HG02840 (cell line): ENCODE measurements around the gene SIGLEC15.
"Not testable (repeated sequence)": the region's sequence is repeated elsewhere in the genome, so short reads cannot be mapped to it uniquely, and the experiment has no call there.

Experiments
- ATAC-seq: cut with Tn5 transposase; IDR thresholded peaks from one replicate; pipeline ENCODE4 v1.9.1; 2021; ENCODE audit warnings: mild to moderate bottlenecking, moderate library complexity, moderate number of reproducible peaks; ENCODE audit not compliant: unreplicated experiment, low FRiP score

SIGLEC15 gene

GRCh38 chr18:45841765-45842442, 16.4 kb downstream of the SIGLEC15 start:
- ATAC-seq: no peak

GRCh38 chr18:45843019-45843418, 17.5 kb downstream of the SIGLEC15 start:
- ATAC-seq: no peak

GRCh38 chr18:45844938-45845337, 19.5 kb downstream of the SIGLEC15 start:
- no peak for ATAC-seq

- no peak for ATAC-seq
Measured at GRCh38 chr18:45845410-45845809, 19.9 kb downstream of the SIGLEC15 start.

- no peak for ATAC-seq
Measured at GRCh38 chr18:45847119-45847518, 21.6 kb downstream of the SIGLEC15 start.

GRCh38 chr18:45848643-45849042, 23.2 kb downstream of the SIGLEC15 start:
- ATAC-seq: not testable (repeated sequence)

GRCh38 chr18:45849529-45849928, 24.1 kb downstream of the SIGLEC15 start:
- ATAC-seq: no peak

GRCh38 chr18:45850021-45850420, 24.5 kb downstream of the SIGLEC15 start:
- no peak for ATAC-seq

GRCh38 chr18:45851161-45851925, 25.9 kb downstream of the SIGLEC15 start:
- no peak for ATAC-seq

- ATAC-seq: no peak
Measured at GRCh38 chr18:45852631-45853030, 27.2 kb downstream of the SIGLEC15 start.

GRCh38 chr18:45854036-45854586, 28.6 kb downstream of the SIGLEC15 start:
- ATAC-seq: no peak

GRCh38 chr18:45856531-45856930, 31.1 kb downstream of the SIGLEC15 start:
- no peak for ATAC-seq

GRCh38 chr18:45859334-45859733, 33.9 kb downstream of the SIGLEC15 start:
- no peak for ATAC-seq

- no peak for ATAC-seq
Measured at GRCh38 chr18:45860492-45860891, 35.0 kb downstream of the SIGLEC15 start.

GRCh38 chr18:45860971-45861370, 35.5 kb downstream of the SIGLEC15 start:
- no peak for ATAC-seq

- no peak for ATAC-seq
Measured at GRCh38 chr18:45861926-45862325, 36.5 kb downstream of the SIGLEC15 start.

- no peak for ATAC-seq
Measured at GRCh38 chr18:45863469-45863868, 38.0 kb downstream of the SIGLEC15 start.

- ATAC-seq: no peak
Measured at GRCh38 chr18:45864081-45864480, 38.6 kb downstream of the SIGLEC15 start.

GRCh38 chr18:45865466-45865865, 40.0 kb downstream of the SIGLEC15 start:
- ATAC-seq: no peak

GRCh38 chr18:45870419-45870818, 44.9 kb downstream of the SIGLEC15 start:
- no peak for ATAC-seq

- ATAC-seq: no peak
Measured at GRCh38 chr18:45871431-45872084, 46.1 kb downstream of the SIGLEC15 start.
